GM21447 (cell line): ENCODE measurements around the gene RRP1.
"Not testable (repeated sequence)": the region's sequence is repeated elsewhere in the genome, so short reads cannot be mapped to it uniquely, and the experiment has no call there.

Source experiments
- ATAC-seq: cut with Tn5 transposase; IDR thresholded peaks from one replicate; pipeline ENCODE4 v1.9.1; 2021; ENCODE audit not compliant: unreplicated experiment

The RRP1 gene

GRCh38 chr21:43815107-43815613 is 25.8 kb downstream of the RRP1 start:
- ATAC-seq, result no peak

GRCh38 chr21:43815991-43816390 is 26.6 kb downstream of the RRP1 start:
- no peak for ATAC-seq

GRCh38 chr21:43816611-43817071 is 27.3 kb downstream of the RRP1 start:
- ATAC-seq, result no peak

- ATAC-seq, result no peak
Measured at GRCh38 chr21:43817157-43818086, 28.0 kb downstream of the RRP1 start.

GRCh38 chr21:43818685-43819084 is 29.3 kb downstream of the RRP1 start:
- no peak for ATAC-seq

- ATAC-seq, result no peak
Measured at GRCh38 chr21:43819511-43820405, 30.4 kb downstream of the RRP1 start.

GRCh38 chr21:43820466-43820865 is 31.1 kb downstream of the RRP1 start:
- no peak for ATAC-seq

- not testable (repeated sequence) for ATAC-seq
Measured at GRCh38 chr21:43822166-43822565, 32.8 kb downstream of the RRP1 start.

GRCh38 chr21:43822741-43823140 is 33.4 kb downstream of the RRP1 start:
- not testable (repeated sequence) for ATAC-seq

GRCh38 chr21:43824333-43825241 is 35.2 kb downstream of the RRP1 start:
- no peak for ATAC-seq

- no peak for ATAC-seq
Measured at GRCh38 chr21:43825242-43825935, 36.0 kb downstream of the RRP1 start.

GRCh38 chr21:43825936-43826622 is 36.7 kb downstream of the RRP1 start:
- no peak for ATAC-seq

GRCh38 chr21:43826623-43826974 is 37.2 kb downstream of the RRP1 start:
- no peak for ATAC-seq

- ATAC-seq, result no peak
Measured at GRCh38 chr21:43827015-43827611, 37.7 kb downstream of the RRP1 start.

GRCh38 chr21:43829161-43829560 is 39.8 kb downstream of the RRP1 start:
- ATAC-seq, result no peak

- no peak for ATAC-seq
Measured at GRCh38 chr21:43829575-43830119, 40.3 kb downstream of the RRP1 start.

- no peak for ATAC-seq
Measured at GRCh38 chr21:43832158-43832550, 42.8 kb downstream of the RRP1 start.

GRCh38 chr21:43832648-43833047 is 43.3 kb downstream of the RRP1 start:
- no peak for ATAC-seq
